ENCODE measurements around the gene CHST11.

The CHST11 gene

DNA sequence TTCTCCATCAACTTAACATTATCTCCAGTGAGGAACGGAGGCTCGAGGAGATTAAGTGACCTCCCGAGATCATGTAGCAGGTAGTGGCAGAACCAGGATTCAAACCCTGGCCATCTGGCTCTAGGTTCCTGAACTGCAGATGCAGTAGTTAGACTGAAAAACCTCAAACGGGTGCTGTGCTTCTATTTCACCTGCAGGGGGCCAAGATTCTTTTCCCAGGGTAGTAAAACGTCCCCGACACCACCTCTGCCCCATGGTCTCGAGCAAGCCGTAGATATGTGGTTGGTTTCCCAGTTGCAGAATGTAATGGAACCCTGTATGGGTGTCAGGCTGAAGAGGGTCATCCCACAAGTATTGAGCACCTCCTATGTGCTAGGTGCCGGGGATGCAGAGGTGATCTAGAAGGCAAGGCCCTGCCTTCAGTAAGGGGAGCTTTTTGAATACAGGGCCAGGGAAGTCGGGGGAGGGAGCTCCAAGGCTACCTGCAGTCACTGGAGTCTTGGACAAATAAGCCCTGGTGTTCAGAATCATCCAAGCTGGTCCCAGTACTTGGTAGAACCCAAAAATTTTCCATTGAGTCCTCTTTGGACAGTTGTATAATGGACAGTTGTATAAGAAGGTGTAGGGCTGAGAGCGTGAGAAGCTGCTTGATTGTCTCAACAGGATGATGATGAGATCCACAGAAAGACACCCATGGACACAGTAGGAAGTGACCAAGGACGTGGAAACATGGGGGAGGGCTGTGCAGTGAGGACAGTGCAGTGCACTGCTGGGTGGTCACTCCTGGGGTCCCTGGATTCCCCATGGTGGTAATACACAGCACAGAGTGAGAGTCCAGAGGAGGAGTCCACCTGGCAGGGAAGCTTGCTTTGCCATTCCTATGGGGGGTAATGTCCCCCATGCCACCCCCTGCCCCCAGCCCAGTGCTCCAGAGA lies 197.2 kb downstream of the CHST11 start:
- DNase-seq (ENCODE audit: low read depth), result no peak

DNA sequence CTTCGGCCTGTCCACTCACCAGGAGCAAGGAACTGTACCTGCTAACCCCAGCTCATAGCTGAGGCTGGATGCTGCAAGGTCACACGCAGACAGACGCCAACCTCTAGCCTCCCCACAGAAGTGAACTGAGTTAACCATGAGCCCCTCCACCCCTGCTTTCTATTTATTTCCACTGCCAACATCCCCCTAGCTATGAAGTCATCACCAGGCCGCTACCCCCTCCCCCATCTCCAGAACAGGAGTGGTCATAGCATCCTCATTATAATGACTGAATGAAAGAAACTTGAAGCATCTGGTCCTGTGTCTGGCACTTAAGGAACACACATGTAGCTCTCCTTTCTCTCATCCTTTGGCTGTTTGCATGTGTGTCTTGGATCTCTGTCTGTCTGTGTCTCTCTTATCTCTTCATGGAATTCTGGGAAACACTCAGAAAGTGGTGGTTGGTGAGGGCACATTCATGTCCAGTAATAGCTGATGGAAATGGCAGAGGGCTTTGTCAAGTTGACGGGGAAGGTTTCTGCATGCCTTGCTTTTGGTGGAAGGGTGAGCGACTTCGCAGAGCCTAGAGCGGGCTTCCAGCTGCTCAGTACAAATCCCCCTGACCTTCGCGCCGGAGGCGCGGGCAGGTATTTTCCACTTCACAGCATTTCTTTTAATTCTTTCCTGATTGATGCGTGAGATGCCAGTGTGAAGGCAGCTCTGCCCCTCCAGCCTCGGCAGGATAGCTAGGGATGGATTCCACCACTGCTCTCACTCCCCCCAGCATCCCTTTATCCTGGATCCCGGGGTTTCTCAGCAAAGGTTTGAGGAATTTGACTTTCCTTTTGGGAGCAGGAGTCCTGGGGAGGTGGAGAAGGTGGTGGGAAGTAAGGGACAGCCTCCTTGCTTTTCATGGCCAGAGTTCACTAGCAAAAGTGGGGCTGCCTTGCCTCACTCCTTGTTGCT lies 198.2 kb downstream of the CHST11 start:
- no peak for DNase-seq (ENCODE audit: low read depth)

DNA sequence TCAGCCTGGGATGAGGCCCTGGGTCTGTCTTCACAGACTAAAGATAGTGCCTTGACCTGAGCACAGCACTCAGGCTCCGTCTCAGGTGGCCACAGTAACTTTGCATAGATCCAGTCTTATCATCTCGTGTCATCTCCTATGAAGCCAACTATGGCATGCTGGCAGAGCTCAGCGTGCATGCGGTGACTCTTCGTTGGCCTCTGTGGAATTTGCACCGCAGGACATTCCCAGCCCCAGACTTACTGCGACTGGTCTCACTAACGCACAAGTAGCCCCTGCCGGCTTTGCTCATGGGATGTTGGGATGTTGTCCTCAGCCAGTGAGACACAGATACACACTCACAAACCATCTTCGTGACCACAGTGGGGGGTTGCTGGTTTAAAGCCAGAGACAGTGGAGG lies 199.6 kb downstream of the CHST11 start:
- DNase-seq (ENCODE audit: low read depth), result no peak

DNA sequence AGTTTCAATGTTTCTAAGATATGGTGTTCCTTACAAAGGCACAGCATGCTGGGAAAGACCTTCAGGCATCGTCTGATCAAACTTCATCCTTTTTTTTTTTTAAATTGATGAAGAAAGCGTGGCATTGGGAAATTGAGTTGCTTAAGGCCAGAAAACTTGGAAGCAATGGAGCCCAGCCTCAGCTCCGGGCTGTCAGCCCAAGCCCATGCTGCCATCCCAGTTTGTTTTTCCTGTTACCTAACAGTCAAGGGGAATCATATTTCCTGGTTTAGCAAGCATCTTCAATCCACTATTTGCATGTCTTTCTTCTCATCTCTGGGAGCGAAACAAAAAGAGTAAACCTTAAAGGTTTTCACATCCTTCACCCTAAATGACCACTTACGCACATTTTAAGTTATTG lies 200.2 kb downstream of the CHST11 start:
- peak; percentile 95 for DNase-seq (ENCODE audit: low read depth)

DNA sequence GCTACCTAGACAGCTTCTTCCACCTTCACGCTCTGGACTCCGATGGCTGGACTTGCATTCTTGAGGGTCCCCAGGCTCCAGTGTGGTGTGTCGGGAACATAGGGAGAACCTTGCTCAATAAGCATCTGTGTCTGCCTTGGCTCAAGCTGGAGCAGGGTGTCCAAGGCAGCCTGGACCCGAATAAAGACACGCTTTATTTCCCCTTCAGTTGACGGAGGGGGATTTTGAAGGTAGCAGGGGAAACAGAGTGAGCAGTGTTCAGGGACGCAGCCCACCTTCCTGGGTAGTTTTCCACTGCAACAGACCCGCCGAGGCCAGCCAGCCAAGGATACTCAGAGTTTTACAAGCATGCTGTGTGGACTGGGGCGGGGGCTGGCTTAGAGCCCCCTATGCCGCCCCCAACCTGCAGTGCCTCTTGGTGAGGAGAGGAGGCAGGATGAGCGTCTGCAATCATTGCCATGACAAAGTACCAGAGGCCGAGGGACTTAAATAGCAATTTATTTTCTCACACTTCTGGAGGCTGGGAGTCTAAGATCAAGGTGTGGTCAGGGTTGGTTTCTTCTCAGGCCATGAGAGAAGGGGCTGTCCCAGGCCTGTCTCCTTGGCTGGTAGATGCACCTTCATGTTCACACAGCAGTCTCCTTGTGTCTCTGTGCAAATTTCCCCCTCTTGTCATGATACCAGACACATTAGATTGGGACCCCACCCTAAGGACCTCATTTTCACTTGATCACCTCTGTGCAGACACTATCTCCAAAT lies 201.2 kb downstream of the CHST11 start:
- no peak for DNase-seq (ENCODE audit: low read depth)

- no peak for DNase-seq (ENCODE audit: low read depth)
Observed at GRCh38 chr12:104659058-104659457, 202.3 kb downstream of the CHST11 start.

DNA sequence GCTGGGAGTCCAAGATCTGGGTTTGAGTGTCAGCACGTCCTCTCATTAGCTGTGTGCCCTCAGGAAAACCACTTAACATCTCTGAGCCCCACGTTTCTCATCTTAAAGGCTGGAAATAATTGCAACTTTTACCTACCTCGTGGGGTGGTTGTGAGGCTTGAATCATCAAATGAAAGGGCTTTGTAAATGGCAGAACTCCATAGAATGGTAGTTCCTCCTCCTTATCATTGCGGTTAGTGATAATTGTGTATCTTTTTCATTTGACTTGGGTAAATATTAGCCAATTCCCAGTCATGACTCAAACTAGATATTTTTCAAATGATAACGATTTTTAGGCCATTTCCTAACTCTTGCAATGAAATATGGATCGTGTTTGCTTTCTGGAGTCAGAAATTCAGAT lies 205.5 kb downstream of the CHST11 start:
- DNase-seq (ENCODE audit: low read depth), result no peak

DNA sequence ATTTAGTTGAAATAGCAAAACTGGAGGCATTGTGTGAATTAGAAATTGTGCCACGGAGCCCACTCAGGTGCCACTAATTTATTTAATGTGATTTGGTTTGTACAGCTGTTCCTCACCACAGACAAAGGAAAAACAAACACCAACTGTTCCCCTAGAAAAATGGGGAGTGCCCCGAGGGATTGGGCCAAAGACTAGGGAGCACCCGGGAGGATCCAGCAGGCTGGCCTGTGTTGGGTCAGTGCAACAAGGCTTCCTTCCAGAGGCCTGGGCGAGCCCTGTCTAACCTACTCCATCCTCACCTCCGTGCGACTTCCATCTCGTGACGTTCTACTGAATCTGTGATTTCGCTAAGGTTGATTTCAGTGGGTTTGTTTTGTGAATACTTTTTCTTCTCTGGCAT lies 206.2 kb downstream of the CHST11 start:
- no peak for DNase-seq (ENCODE audit: low read depth)

DNA sequence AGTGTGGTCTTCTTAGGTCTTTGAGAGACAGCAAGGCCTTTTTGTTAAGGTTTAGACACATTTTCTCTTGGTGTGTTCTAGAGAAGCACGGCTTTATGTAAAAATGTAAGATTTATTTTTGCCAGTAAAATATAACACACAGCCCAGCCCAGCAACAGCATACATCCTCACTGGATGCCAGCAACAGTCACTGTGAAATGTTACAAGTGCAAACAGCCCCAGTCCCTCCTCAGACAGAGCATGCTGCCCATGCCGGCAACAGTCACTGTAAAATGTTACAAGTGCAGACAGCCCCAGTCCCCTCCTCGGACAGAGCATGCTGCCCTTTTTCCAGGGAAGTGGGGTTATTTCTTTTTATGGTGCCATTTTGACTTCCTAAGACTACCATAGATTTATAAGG lies 207.6 kb downstream of the CHST11 start:
- no peak for DNase-seq (ENCODE audit: low read depth)

GRCh38 chr12:104665296-104665695 lies 208.5 kb downstream of the CHST11 start:
- DNase-seq (ENCODE audit: low read depth), result no peak

- peak; percentile 51 for DNase-seq (ENCODE audit: low read depth)
Observed at GRCh38 chr12:104667139-104667538, 210.4 kb downstream of the CHST11 start.

- no peak for DNase-seq (ENCODE audit: low read depth)
Observed at GRCh38 chr12:104668274-104668718, 211.5 kb downstream of the CHST11 start.

DNA sequence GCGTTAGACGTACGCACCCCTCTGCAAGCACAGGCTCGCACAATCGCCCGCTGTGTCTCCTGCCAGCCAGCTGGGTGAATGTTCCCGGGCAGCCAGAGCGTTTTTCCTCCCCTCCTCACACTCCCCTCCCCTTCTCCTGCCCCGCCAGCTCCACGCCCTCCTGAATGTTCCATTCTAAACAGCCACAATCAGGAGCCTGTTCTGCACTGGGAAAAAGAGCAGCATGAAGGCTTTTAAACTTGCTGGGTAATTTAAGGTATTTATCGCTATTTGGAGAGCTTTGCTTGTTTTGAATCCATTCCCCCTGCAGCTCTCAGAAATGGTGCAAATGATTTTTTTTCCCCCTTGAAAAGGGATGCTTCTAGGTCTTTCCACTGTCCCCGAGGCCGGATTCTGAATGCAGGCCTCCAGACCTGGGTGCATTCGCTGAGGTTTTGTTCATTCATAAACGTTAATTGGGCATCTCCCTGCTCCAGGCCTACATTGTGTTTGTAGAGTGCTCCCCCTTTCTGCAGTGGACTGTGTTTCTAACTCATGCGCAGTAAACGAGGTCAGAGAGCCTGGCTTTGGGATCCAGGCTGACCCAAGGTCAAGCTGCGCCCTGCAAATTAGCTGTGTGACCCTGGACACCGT lies 212.5 kb downstream of the CHST11 start:
- DNase-seq (ENCODE audit: low read depth), result peak; percentile 29

- DNase-seq (ENCODE audit: low read depth), result peak; percentile 22
Observed at GRCh38 chr12:104669851-104670337, 213.1 kb downstream of the CHST11 start.

DNA sequence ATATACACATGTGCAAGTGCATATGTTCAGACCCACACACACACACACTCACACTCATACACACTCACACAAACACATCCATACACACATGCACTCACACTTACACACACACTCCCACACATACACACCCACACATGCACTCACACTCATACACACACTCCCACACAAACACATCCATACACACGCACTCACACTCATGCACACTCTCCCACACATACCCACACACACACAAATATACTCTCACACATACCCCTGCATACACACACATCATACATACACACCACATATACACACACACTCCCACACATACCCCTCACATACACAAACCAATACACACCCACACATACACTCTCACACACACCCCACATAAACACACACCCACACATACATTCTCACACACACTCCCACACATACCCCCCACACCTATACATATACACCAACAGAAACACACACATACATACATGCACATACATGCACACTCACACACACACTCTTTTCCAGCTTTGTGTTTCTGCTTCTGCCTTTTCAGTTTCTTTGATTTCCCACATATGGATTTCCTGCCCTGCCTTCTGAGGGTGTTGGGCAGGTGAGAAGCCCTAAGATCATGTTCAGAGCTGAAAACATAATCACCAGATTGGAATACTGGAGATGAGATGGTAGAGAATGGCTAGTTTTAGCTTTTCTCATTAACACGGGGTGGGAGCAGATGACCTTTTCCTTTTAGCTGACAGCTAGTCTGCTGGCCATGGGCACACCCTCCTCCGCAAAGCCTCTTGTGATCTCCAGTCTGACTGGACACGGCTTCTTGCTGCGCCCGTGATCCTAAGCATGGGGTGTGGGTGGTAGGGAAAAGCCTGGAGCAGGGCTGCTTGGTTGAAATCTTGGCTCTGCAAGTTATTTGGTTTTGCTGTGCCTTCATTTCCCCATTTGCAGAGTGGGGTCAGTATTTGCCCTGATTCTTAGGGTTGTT lies 214.0 kb downstream of the CHST11 start:
- DNase-seq (ENCODE audit: low read depth), result no peak

DNA sequence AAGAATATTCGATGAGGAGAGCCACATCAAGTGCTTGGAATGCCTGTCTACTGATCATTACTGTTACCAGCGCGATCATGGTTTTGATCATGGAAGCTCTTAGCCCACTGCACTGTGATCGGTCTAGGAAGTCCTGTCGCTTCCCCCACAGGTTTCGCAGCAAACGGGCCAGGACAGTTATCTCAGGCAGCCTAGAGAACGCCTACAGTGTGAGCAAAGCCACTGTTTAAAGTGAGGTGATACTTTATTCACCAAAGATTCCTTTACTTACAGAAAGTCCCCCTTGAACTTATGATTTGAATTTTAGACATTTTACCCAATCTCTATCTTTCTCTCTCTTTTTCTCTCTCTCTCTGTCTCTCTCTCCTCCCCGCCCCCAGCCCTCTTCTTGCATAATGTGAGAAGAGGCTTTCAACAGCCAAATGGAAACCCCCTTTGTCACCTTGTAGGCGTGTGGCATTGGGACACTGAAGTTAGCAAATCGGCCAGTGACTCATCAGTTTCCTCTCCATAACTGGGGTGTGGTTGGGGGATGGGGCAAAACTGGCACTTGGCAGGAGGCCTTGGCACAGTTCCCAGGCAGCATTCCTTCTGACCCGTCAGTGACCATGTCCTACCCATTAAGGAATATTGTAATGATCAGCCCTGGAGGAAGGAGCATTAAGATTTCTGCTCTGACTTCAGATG lies 214.8 kb downstream of the CHST11 start:
- peak; percentile 97 for DNase-seq (ENCODE audit: low read depth)

DNA sequence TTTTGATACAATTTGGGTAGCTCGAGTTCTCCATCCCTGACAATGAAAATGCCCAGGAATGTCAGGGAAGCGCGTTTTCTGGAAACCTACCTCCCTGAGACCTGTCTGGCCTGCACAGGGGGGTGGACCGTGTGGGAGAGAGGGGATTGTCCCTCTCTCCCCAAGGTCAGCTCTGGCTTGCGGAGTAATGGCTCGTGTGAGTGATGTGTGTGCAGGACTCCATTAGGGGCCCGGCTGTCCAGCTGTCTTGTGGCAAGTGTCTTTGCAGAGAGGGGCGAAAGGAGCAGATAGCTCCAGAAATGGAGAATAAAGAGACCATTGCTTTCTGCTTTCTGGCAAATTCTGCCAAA lies 215.3 kb downstream of the CHST11 start:
- DNase-seq (ENCODE audit: low read depth), result no peak

DNA sequence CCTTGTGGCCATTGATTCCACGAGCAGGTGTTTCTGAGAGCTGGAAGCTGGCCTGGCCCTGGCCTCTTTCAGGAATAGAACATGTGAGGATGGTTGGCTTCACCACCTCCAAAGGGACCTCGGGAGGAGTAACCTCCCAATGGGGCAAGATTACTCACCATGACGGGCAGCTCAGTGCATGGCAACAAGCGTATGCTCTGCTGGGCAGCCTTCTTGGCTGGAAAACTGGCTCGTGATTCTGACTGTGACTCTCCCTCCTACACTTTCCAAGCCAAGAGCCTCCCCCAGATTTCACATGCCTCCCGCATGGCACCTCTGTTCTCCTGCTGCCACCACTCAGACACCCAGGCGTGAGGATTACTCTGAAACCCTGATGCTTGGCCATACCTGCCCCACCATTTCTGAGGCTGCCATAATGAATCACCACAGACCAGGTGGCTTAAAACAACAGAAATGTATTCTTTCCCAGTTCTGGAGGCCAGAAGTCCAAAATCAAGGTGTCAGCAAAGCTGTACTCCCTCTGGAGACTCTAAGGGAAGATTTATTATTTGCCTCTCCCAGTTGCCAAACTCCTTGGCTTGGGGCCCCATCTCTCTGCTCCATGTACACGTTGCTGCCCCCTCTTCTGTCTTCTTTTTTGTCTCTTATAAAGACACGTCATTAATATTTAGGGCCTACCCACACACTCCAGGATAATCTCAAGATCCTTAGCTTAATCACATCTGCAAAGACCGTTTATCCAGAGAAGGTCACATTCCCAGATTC lies 215.9 kb downstream of the CHST11 start:
- peak; percentile 90 for DNase-seq (ENCODE audit: low read depth)

DNA sequence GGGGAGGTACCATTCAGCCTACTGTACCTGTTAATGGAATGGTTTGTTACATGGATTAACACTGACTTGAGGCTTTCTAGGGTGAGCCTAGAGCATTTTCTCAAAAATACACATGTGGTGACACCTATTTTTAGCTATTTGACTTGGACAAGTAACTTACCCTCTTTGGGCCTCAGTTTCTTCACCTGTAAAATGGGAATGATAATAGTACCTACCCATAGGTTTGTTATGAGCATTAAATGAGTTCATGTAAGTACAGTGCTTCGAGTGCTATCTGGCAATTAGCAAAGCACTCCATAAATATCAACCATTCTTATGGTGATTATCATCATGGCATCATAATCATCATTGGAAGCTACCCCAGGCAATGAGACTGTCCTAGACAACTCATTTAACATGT lies 216.5 kb downstream of the CHST11 start:
- DNase-seq (ENCODE audit: low read depth), result no peak

Measured in fibroblast of gingiva (primary cell).